H1 (cell line): ENCODE data around the gene CADM2.

Experiments
- CBX8 ChIP-seq: fragments of 300-800, 300-1000 bp; sonication (generic); IDR thresholded peaks from 2 replicates; pipeline ENCODE4 v1.7.1; 2016; ENCODE audit warnings: low read depth, low read length, borderline replicate concordance
- CEBPB ChIP-seq: IDR thresholded peaks from 2 replicates; pipeline ENCODE4 v1.6.1; 2012; ENCODE audit warnings: low read depth, low read length
- EZH2 ChIP-seq: fragments of 200-600 bp; sonication (generic); IDR thresholded peaks from 2 replicates; pipeline ENCODE4 v1.7.1; 2012; ENCODE audit warnings: low read depth, mild to moderate bottlenecking, moderate library complexity, low read length, inconsistent platforms; ENCODE audit not compliant: severe bottlenecking
- GABPA ChIP-seq: IDR thresholded peaks from 2 replicates; pipeline ENCODE4 v1.6.1; 2011; ENCODE audit warnings: mild to moderate bottlenecking, low read length, moderate library complexity, borderline replicate concordance; ENCODE audit not compliant: insufficient read depth
- NANOG ChIP-seq: IDR thresholded peaks from 2 replicates; pipeline ENCODE4 v1.6.1; 2011; ENCODE audit warnings: low read length, low read depth, mild to moderate bottlenecking, inconsistent platforms; ENCODE audit not compliant: insufficient read depth, poor library complexity, severe bottlenecking
- POLR2A ChIP-seq, 2 experiments: IDR thresholded peaks; 1 replicate in 1 of 2; 2 replicates in 1 of 2; pipeline ENCODE4 v1.6.1; 2011; ENCODE audit warnings: low read depth in 2 of 2, low read length in 2 of 2, mild to moderate bottlenecking in 2 of 2; ENCODE audit errors: control extremely low read depth in 1 of 2
- POLR2AphosphoS5 ChIP-seq: IDR thresholded peaks from 2 replicates; pipeline ENCODE4 v1.6.1; 2011; ENCODE audit warnings: low read depth, low read length
- SIN3A ChIP-seq, 2 experiments: IDR thresholded peaks in 1 of 2; conservative IDR thresholded peaks in 1 of 2; 2 replicates each; pipeline ENCODE4 v1.6.1; 2011 to 2012; ENCODE audit warnings: low read length in 2 of 2, improper control_type of control experiment in 1 of 2, low read depth in 1 of 2, mild to moderate bottlenecking in 1 of 2
- SIRT6 ChIP-seq: IDR thresholded peaks from one replicate; pipeline ENCODE4 v1.7.1; 2012; ENCODE audit warnings: low read length, inconsistent platforms
- TAF1 ChIP-seq: IDR thresholded peaks from 2 replicates; pipeline ENCODE4 v1.6.1; 2011; ENCODE audit warnings: mild to moderate bottlenecking, low read depth, low read length
- TEAD4 ChIP-seq: IDR thresholded peaks from 2 replicates; pipeline ENCODE4 v1.6.1; 2012; ENCODE audit warnings: low read depth, low read length, inconsistent platforms, mixed read lengths
- ZNF274 ChIP-seq: IDR thresholded peaks from 2 replicates; pipeline ENCODE4 v1.7.0; 2012; ENCODE audit warnings: low read length, borderline replicate concordance; ENCODE audit errors: extremely low read depth
- TF ChIP-seq, protein P1 (sequence below), 3 experiments: IDR thresholded peaks; 1 replicate in 2 of 3; 2 replicates in 1 of 3; pipeline versions ENCODE4 v1.5.1 to v1.6.1; 2011; ENCODE audit warnings: low read length in 3 of 3, mild to moderate bottlenecking in 3 of 3, inconsistent platforms in 2 of 3, low read depth in 1 of 3, moderate library complexity in 1 of 3; ENCODE audit not compliant: insufficient read depth in 1 of 3; ENCODE audit errors: control extremely low read depth in 1 of 3
- TF ChIP-seq, protein P2 (sequence below): IDR thresholded peaks from 2 replicates; pipeline ENCODE4 v1.6.1; 2011; ENCODE audit warnings: low read length, improper control_type of control experiment

DNA sequence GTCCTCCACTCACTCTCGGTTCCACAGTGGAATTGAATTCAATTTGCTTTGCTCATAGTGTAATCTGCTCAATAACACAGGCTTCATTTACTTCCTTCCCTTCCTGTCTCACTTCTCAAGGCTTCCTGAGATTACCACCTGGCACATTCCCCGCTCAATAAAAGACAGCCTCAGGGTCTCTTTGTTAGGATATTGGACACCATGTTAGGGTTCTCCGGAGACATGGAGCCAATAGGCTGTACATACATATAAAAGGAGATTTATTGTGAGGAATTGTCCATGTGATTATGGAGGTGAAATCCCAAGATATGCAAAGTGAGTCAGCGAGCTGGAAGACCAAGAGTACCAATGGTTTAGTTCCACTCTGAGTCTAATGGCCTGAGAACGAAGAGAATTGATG, 974.5 kb downstream of the CADM2 start:
- TF ChIP-seq, protein P1, sequence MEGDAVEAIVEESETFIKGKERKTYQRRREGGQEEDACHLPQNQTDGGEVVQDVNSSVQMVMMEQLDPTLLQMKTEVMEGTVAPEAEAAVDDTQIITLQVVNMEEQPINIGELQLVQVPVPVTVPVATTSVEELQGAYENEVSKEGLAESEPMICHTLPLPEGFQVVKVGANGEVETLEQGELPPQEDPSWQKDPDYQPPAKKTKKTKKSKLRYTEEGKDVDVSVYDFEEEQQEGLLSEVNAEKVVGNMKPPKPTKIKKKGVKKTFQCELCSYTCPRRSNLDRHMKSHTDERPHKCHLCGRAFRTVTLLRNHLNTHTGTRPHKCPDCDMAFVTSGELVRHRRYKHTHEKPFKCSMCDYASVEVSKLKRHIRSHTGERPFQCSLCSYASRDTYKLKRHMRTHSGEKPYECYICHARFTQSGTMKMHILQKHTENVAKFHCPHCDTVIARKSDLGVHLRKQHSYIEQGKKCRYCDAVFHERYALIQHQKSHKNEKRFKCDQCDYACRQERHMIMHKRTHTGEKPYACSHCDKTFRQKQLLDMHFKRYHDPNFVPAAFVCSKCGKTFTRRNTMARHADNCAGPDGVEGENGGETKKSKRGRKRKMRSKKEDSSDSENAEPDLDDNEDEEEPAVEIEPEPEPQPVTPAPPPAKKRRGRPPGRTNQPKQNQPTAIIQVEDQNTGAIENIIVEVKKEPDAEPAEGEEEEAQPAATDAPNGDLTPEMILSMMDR (IDR thresholded peaks at IDR 0.05; ENCODE audit: control extremely low read depth in 1 of 3, insufficient read depth in 1 of 3, low read depth in 1 of 3, low read length in 3 of 3), result no peak
- TF ChIP-seq NANOG (no peak), POLR2A (IDR thresholded peaks at IDR 0.05; ENCODE audit: control extremely low read depth in 1 of 2, low read depth in 2 of 2, low read length in 2 of 2) (no peak), SIRT6 (no peak), TEAD4 (no peak), SIN3A (conservative IDR thresholded peaks at IDR 0.05 in 1 of 2, IDR thresholded peaks at IDR 0.05 in 1 of 2; ENCODE audit: low read depth in 1 of 2, low read length in 2 of 2) (no peak), TAF1 (no peak), EZH2 (no peak), CEBPB (no peak), CBX8 (no peak), ZNF274 (no peak), POLR2AphosphoS5 (no peak), GABPA (no peak)
- TF ChIP-seq, protein P2, sequence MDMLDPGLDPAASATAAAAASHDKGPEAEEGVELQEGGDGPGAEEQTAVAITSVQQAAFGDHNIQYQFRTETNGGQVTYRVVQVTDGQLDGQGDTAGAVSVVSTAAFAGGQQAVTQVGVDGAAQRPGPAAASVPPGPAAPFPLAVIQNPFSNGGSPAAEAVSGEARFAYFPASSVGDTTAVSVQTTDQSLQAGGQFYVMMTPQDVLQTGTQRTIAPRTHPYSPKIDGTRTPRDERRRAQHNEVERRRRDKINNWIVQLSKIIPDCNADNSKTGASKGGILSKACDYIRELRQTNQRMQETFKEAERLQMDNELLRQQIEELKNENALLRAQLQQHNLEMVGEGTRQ, result no peak
